SK-N-SH (cell line): ENCODE results near the gene SNX10. TPM values are rescaled to one million over a fixed set of nuclear protein-coding genes. Genes with fewer than 3 reads are reported as not detected.

Experiments used
- CTCF ChIA-PET: fragments of 300-600, 350-600 bp; formaldehyde crosslinking; extraction: SDS; loops from one replicate; lab custom pipeline; 2021; lab: Yijun Ruan, JAX
- POLR2A ChIA-PET: fragments of 350-600 bp; sonication (Branson Sonifier 250); formaldehyde crosslinking; extraction: SDS; loops from one replicate; lab custom pipeline; 2020; ENCODE audit warnings: antibody characterized with exemption, inconsistent platforms; lab: Yijun Ruan, JAX
- DNase-seq: peaks from one replicate; pipeline ENCODE4 v3.0.0; 2012
- H2AFZ ChIP-seq: fragments of 200-600 bp; sonication (generic); 2 replicates; pipeline ENCODE4 v1.8.1; 2016; ENCODE audit warnings: antibody characterized with exemption, mild to moderate bottlenecking, low read depth
- H3F3A ChIP-seq: fragments of 200-600 bp; sonication (generic); replicated peaks from 2 replicates; pipeline ENCODE3; 2016; ENCODE audit warnings: antibody characterized with exemption, mild to moderate bottlenecking; ENCODE audit not compliant: insufficient read depth
- H3K27ac ChIP-seq, 2 experiments: fragments of 200-500 bp in 1 of 2; fragments of 200-600 bp in 1 of 2; sonication (Bioruptor generic) in 1 of 2; sonication (generic), shearing (Covaris generic) in 1 of 2; 2 replicates each; pipeline versions ENCODE4 v1.5.1 to v1.6.1; 2014 to 2016; ENCODE audit warnings: low read depth in 2 of 2, inconsistent platforms in 1 of 2, low read length in 1 of 2, mild to moderate bottlenecking in 1 of 2, mixed read lengths in 1 of 2
- H3K27me3 ChIP-seq: fragments of 200-600 bp; sonication (generic), shearing (Covaris generic); 2 replicates; pipeline ENCODE4 v1.6.1; 2016; ENCODE audit warnings: mixed run types; ENCODE audit not compliant: insufficient read depth
- H3K36me3 ChIP-seq, 2 experiments: fragments of 200-500 bp in 1 of 2; fragments of 200-600 bp in 1 of 2; sonication (Bioruptor generic) in 1 of 2; sonication (generic) in 1 of 2; replicated peaks in 1 of 2; 2 replicates each; pipeline versions ENCODE3 to v1.5.1; 2014 to 2016; ENCODE audit warnings: low read length in 1 of 2, mild to moderate bottlenecking in 1 of 2; ENCODE audit not compliant: insufficient read depth in 2 of 2, control insufficient read depth in 1 of 2
- H3K4me1 ChIP-seq, 2 experiments: fragments of 200-500 bp in 1 of 2; fragments of 200-600 bp in 1 of 2; sonication (Bioruptor generic) in 1 of 2; sonication (generic), shearing (Covaris generic) in 1 of 2; 2 replicates each; pipeline versions ENCODE4 v1.5.1 to v1.6.1; 2014 to 2016; ENCODE audit warnings: low read depth in 1 of 2, low read length in 1 of 2, mixed run types in 1 of 2; ENCODE audit not compliant: insufficient read depth in 2 of 2, control insufficient read depth in 1 of 2
- H3K4me2 ChIP-seq: fragments of 200-600 bp; sonication (generic), shearing (Covaris generic); 2 replicates; pipeline ENCODE4 v1.6.1; 2017; ENCODE audit warnings: mixed run types
- H3K4me3 ChIP-seq, 2 experiments: fragments of 200-500 bp in 1 of 2; fragments of 200-600 bp in 1 of 2; sonication (Bioruptor generic) in 1 of 2; sonication (generic), shearing (Covaris generic) in 1 of 2; 2 replicates each; pipeline versions ENCODE4 v1.5.1 to v1.8.1; 2014 to 2016; ENCODE audit warnings: low read depth in 2 of 2, inconsistent platforms in 1 of 2, low read length in 1 of 2, mild to moderate bottlenecking in 1 of 2, mixed read lengths in 1 of 2, moderate library complexity in 1 of 2
- H3K79me2 ChIP-seq: fragments of 200-600 bp; sonication (generic); 2 replicates; pipeline ENCODE4 v1.8.1; 2017; ENCODE audit warnings: mild to moderate bottlenecking; ENCODE audit not compliant: insufficient read depth
- H3K9ac ChIP-seq: fragments of 200-600 bp; sonication (generic); 2 replicates; pipeline ENCODE4 v1.6.1; 2017; ENCODE audit warnings: mixed run types
- H3K9me2 ChIP-seq: fragments of 200-600 bp; sonication (generic); 2 replicates; pipeline ENCODE4 v1.6.1; 2017; ENCODE audit warnings: mixed run types
- H3K9me3 ChIP-seq: fragments of 200-600 bp; sonication (generic); 2 replicates; pipeline ENCODE4 v1.6.1; 2017; ENCODE audit warnings: mixed run types, mild to moderate bottlenecking, moderate library complexity
- H4K20me1 ChIP-seq: fragments of 200-600 bp; sonication (generic); 2 replicates; pipeline ENCODE4 v1.6.1; 2017; ENCODE audit warnings: mild to moderate bottlenecking, mixed run types; ENCODE audit not compliant: insufficient read depth
- CHD2 ChIP-seq: fragments of 150-350 bp; IDR thresholded peaks from 2 replicates; pipeline ENCODE4 v1.6.1; 2018; ENCODE audit warnings: low read length; ENCODE audit not compliant: partially characterized antibody
- EZH2phosphoT487 ChIP-seq: fragments of 200-600 bp; sonication (generic); IDR thresholded peaks from 2 replicates; pipeline ENCODE4 v1.6.1; 2017; ENCODE audit warnings: low read depth, mixed run types, mild to moderate bottlenecking, antibody characterized with exemption, moderate library complexity, borderline replicate concordance
- FOSL2 ChIP-seq: IDR thresholded peaks from 2 replicates; pipeline ENCODE4 v1.4.0; 2012; ENCODE audit warnings: low read depth, mild to moderate bottlenecking, moderate library complexity, borderline replicate concordance
- FOXJ3 ChIP-seq: sonication (generic); formaldehyde crosslinking; IDR thresholded peaks from 2 replicates; pipeline ENCODE4 v1.5.1; 2020; ENCODE audit warnings: mild to moderate bottlenecking, missing genetic modification reagents
- FOXM1 ChIP-seq: IDR thresholded peaks from 2 replicates; pipeline ENCODE4 v1.4.0; 2012; ENCODE audit warnings: low read depth, mild to moderate bottlenecking
- GATA2 ChIP-seq: sonication (generic); formaldehyde crosslinking; IDR thresholded peaks from 2 replicates; pipeline ENCODE4 v1.5.0; 2020; ENCODE audit warnings: mild to moderate bottlenecking, missing genetic modification reagents
- MXI1 ChIP-seq: IDR thresholded peaks from 2 replicates; pipeline ENCODE4 v1.6.1; 2012; ENCODE audit warnings: mild to moderate bottlenecking, low read depth, low read length, improper control_type of control experiment
- POLR2AphosphoS5 ChIP-seq: IDR thresholded peaks from 2 replicates; pipeline ENCODE4 v1.6.1; 2012; ENCODE audit warnings: low read depth, low read length
- RAD21 ChIP-seq: IDR thresholded peaks from 2 replicates; pipeline ENCODE4 v1.6.1; 2012; ENCODE audit warnings: mild to moderate bottlenecking, low read length
- RCOR1 ChIP-seq: fragments of 150-350 bp; IDR thresholded peaks from 2 replicates; pipeline ENCODE4 v1.6.1; 2017; ENCODE audit warnings: antibody characterized with exemption, low read length
- REST ChIP-seq: IDR thresholded peaks from 2 replicates; pipeline ENCODE4 v1.6.1; 2012; ENCODE audit warnings: mild to moderate bottlenecking, low read depth, low read length, moderate library complexity
- TAF1 ChIP-seq: IDR thresholded peaks from 2 replicates; pipeline ENCODE4 v1.6.1; 2012; ENCODE audit warnings: low read depth, mild to moderate bottlenecking, low read length, moderate library complexity, borderline replicate concordance
- USF2 ChIP-seq: fragments of 150-350 bp; IDR thresholded peaks from 2 replicates; pipeline ENCODE4 v1.6.1; 2017; ENCODE audit warnings: antibody characterized with exemption, low read length, low read depth, borderline replicate concordance
- polyA plus RNA-seq, 3 experiments: library from polyadenylated mRNA; depleted of rRNA; stranded (reverse); fragments of >200 nt; gene quantifications; 2 replicates each; pipeline ENCODE4 v1.2.3, GENCODE V29; 2012
- TF ChIP-seq, protein P1 (sequence below): fragments of 200-600 bp; sonication (generic); IDR thresholded peaks from 2 replicates; pipeline ENCODE4 v1.6.1; 2017; ENCODE audit warnings: antibody characterized with exemption, mild to moderate bottlenecking, moderate library complexity

SNX10 gene
- polyA plus RNA-seq, 1 of the 3 experiments (the other 2 are of a cell fraction) = 0.02 TPM

GRCh38 chr7:26365077-26365900 lies 73.6 kb downstream of the SNX10 start (continued):
- TF ChIP-seq, protein P1, sequence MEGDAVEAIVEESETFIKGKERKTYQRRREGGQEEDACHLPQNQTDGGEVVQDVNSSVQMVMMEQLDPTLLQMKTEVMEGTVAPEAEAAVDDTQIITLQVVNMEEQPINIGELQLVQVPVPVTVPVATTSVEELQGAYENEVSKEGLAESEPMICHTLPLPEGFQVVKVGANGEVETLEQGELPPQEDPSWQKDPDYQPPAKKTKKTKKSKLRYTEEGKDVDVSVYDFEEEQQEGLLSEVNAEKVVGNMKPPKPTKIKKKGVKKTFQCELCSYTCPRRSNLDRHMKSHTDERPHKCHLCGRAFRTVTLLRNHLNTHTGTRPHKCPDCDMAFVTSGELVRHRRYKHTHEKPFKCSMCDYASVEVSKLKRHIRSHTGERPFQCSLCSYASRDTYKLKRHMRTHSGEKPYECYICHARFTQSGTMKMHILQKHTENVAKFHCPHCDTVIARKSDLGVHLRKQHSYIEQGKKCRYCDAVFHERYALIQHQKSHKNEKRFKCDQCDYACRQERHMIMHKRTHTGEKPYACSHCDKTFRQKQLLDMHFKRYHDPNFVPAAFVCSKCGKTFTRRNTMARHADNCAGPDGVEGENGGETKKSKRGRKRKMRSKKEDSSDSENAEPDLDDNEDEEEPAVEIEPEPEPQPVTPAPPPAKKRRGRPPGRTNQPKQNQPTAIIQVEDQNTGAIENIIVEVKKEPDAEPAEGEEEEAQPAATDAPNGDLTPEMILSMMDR = peak; percentile 94
- no peak for TF ChIP-seq EZH2phosphoT487
- no peak for TF ChIP-seq REST
- no peak for TF ChIP-seq FOXM1
- TF ChIP-seq TAF1 = no peak
- TF ChIP-seq USF2 = no peak
- no peak for TF ChIP-seq FOXJ3 (CRISPR knock-in tag)
- TF ChIP-seq, all 33 proteins: peak for 7

DNA sequence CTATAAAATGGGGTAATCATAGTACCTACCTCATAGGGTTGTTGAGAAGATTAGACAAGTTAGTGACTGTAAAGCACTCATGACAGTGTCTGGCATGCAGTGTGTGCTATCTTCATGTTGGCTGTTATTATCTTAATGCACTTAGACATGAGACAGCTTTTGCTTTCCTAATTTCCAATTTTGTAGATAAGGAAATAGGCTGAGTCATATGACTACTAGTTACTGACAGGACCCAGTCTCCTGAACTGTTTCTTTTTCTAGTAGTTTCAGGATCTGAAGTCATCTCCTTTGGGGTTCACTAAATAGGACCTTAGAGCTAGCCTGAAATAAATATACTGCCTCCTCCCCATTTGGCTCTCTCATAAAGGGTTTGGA lies 74.2 kb downstream of the SNX10 start:
- H3K4me3 ChIP-seq = no peak overlapping the region
- no peaks in the 10 kb centered on the region for H3F3A ChIP-seq
- ChIA-PET CTCF (interaction anchor here (0.6 to 18.0 kb wide), 78 partner anchors 8 to 984 kb away, joined by 3 to 603 read pairs (median 6); partner anchors contain the start of gene CBX3), POLR2A (interaction anchor here (0.6 to 2.0 kb wide), 2 partner anchors 33 to 166 kb away, joined by 3 to 6 read pairs; no protein-coding TSS in a partner anchor)
- H3K9ac ChIP-seq = no peak overlapping the region
- no peaks in the 10 kb centered on the region for H3K36me3 ChIP-seq
- H3K4me2 ChIP-seq = no peak overlapping the region
- DNase-seq = no peak
- no peaks in the 10 kb centered on the region for H3K79me2 ChIP-seq
- no peak overlapping the region for H3K27ac ChIP-seq
- no peaks in the 10 kb centered on the region for H3K9me2 ChIP-seq
- peaks cover 23% of the 10 kb centered on the region; the same call in 1 of the 2 replicates for H3K27me3 ChIP-seq
- H3K9me3 ChIP-seq = no peaks in the 10 kb centered on the region
- no peaks in the 10 kb centered on the region for H4K20me1 ChIP-seq
- TF ChIP-seq CHD2 (no peak), RAD21 (no peak), GATA2 (peak; percentile 40; the same call in 1 of the 2 replicates), RCOR1 (no peak), POLR2AphosphoS5 (no peak), MXI1 (no peak), FOSL2 (no peak)
- no peak overlapping the region for H2AFZ ChIP-seq
- peaks cover 0 to 9% of the 10 kb centered on the region in 2 experiments; a peak in 2 of 4 replicates for H3K4me1 ChIP-seq
